CD4-positive, alpha-beta T cell treated with Interleukin-17A for 1 hour (primary cell): ENCODE results near the gene SMIM36.
"Not testable (repeated sequence)": the region's sequence is repeated elsewhere in the genome, so short reads cannot be mapped to it uniquely, and the experiment has no call there.

ENCODE experiments used
- DNase-seq: peaks from one replicate; pipeline ENCODE4 v3.0.0-alpha.2; 2020

SMIM36 gene

DNA sequence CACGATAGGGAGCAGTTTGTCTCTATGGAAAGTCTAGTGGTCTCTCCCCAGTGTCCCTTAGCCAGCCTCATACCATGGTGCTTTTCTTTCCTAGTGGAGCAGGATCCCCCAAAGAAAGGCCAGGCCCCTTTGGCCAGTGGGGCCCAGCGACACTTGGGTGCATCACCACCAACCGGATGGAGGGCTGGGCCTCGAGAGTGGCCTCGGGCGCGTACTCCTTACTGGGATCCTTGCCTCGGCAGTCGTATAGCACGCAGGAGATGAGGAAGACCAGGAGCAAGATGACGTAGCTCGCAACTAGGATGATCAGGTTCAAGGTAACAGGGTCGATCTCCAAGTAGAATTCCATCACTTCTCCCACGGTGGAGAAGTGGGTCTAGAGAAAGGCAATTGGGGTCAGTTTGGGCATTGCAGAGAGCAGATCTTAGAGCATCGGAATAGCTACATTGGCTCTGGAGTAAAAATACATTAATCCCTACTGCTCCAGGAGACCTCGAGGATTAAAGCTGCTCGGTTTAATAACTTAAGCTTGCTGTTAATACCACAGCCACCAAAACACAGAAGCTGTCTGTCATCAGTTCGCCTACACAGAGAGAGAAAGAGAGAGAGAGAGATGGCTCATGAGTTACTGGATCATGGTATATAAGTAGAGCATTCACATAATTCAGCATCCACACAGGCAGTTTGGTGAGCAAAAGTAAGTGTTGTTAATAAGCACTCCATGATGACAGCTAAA is at the start of gene SMIM36:
SMIM36 (minus strand) TSS at position 467 of the 736 bp plus-strand sequence.
- DNase-seq, result no peak

DNA sequence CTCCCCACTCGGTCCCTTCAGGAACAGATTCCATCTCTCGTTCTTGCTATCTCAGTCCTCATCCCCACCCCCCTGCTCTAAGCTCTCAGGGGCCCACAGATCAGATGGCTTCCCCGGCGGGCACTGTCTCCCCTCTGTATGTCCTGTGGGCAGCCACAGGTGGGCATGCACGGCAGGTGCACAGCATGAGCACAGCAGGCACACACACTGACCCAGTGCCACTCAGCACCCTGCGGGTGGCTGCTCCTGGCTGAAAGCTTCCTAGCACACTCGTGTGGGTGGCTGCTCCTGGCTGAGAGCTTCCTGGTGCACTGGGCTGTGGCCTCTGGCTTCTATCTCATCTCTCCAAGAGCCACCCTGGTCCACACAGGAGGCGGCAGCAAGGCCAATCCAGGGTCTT is 44.5 kb upstream of the SMIM36 start:
- DNase-seq, result no peak

DNA sequence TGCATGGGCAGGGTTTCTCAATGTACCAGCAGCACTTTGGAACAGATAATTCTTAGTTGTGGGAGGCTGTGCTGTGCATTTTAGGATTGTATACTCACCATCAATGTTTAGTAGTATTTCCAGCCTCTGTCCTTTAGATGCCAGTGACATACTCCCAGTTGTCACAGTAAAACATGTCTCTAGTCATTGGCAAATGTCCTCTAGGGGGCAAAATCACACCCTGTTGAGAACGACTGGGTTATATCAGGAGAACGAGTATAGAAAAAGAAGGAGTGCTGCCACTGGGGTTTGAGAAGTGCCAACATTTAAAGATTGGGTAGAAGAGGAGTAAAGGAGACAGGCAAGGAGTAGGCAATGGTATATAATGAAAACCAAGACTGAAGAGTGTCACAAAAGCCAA is 37.9 kb upstream of the SMIM36 start:
- DNase-seq, result peak; percentile 10

DNA sequence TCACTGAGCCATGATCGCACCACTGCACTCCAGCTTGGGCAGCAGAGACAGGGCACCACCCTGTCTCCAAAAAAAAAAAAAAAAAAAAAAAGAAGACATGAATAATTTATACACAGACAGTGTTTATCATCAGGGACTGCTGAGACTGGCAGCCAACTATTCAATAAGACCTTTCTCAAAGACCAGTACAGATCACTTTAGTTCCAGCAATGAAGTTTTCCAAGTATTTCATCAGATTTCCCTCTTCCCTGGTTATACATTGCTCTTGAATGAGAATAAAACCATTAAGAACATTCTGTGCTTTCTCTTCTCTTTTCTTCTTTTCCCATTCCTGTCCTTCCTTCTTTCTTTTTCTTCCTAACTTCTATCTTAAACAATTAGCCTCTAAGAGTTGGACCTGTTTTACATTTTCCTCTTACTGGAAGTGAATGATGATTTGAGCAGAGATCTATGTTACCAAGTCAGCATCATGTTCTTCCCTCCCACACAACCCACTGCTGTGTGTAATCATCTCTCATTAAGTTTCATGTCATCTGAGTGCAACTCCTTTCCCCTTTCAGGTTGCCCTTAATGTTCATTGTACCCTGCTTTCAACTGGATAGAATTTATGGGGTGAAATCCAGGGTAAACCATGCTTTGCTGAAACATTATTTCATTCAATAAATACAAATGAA is 35.9 kb upstream of the SMIM36 start:
- DNase-seq, result no peak

DNA sequence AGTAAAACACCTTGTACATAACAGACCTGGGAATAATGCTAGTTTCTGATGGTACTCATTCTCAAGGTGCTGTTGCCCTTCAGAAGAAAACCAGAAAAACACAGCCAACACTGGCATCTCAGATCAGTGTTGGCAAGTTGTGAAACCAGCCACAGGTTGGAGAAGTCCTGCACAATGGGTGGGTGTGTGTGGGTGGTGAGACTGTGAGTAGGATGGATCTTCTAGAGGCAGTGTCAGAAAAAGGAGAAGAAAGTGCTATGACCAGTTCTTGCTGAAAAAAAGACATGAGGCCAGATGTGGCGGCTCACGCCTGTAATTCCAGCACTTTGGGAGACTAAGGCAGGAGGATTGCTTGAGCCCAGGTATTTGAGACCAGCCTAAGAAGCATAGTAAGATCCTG is 35.2 kb upstream of the SMIM36 start:
- DNase-seq, result no peak

DNA sequence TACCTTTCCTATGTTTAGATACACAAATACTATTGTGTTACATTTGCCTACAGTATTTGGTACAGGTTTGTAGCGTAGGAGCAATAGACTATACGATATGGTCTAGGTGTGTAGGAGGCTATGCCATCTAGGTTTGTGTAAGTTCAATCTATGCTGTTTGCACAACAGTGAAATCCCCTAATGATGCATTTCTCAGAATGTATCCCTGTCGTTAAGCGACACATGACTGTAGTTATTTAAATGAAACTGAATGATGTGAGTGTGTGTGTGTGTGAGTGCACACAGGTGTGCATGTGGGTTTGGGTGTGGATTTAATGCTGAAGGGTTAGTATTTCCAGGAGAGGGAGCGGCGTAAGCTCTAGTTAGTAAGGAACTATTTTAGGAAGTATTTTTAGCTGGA is 34.6 kb upstream of the SMIM36 start:
- DNase-seq, result no peak

DNA sequence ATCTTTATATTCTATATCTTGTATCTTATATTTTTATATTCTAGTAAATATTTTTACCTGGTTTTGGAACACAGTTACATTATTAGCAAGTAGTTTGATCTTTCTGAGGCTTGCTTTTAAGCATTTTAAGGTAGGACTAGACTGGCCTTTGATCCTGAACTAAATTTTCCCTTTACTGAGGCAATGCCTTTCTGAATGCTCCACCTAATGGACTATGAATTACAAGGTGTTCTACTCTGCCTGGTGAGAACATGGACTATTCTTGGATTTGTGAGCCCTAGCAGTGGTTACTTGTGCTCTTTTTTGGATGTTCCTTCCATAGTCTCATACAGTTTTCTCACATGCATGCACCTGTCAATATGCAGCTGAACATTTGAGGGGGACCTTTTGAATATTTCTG is 32.5 kb upstream of the SMIM36 start:
- no peak for DNase-seq

DNA sequence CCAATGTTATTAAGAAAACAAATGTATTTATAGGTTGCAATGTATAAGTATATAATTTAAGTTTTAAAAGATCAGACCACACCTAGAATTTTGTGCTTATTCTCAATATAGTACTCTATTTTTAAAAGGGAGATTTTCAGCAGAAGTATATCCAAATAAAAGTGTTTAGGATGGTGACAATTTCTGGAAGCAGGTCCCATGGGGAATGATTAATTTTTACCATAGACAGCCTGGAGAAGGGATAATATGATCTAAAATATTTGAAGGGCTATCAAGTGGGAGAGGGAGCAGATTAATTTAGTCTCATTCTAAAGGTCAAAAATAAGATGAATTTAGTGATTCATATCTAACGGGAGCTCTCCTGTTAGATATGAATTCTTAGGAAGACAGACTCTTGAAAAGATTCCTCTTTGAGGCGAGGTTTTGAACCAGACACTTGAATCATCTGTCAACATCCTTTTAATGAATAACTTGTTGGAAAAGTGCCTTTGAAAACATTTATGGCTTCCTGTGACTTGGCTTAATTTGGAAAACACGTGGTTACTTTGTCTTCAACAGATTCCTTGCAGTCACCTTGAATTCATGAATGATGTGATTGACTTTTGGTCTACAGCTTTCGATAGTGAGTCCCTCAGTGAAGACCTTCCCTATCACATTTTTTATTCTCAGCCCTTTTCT is 29.3 kb upstream of the SMIM36 start:
- no peak for DNase-seq

DNA sequence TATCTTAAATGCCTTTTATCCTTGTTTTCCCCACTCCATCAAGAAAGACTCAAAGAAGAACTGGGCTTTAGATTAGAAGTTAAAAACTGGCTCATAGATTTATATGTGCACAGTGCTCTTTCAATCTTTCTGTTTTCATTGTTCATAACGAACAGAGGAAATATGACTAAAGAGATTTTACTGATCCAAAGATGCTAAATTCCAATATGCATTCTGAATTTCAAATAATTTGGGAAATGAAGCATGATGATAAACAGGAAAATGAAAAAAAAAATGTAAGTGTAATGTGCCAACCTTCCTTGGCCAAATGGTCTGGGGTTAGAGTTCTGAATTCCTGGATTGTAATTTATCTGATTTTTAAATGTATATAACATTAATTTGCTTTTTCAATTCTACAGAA is 25.0 kb upstream of the SMIM36 start:
- no peak for DNase-seq

DNA sequence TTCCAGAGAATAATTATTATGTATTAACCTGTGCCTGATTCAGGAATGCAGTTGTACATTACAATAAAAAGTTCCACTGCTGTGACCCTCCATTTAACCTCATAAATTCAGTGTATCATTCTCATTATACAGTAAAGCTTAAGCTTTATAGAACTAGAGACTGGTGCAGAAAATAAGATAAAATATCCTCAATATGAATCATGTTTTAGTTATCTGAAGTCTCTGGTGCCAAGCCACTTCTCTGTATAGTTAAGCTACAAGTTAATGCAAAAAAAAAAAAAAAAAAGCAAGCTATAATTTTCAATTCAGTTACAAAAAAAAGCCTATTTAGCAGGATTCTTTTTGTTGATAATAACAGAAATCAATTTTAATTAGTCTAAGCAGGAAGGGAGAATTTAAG is 22.4 kb upstream of the SMIM36 start:
- DNase-seq, result no peak

DNA sequence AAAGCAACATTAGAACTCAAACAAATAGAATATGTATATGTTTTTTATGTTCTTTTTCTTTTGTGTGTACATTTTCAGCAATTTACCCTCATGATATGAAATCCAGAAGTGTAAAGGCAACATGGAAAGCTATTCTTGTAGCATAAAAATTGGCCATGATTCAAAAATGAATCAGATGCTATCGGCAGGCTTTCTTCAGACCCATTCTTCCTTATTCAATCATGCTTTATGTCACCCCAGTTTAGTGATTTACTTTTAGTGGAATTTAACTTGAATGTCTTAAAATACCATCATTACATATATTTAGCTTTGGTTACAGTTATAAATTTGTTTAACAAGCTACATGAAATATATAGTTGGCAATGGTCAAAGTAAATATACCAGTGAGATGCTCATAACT is 21.4 kb upstream of the SMIM36 start:
- no peak for DNase-seq

DNA sequence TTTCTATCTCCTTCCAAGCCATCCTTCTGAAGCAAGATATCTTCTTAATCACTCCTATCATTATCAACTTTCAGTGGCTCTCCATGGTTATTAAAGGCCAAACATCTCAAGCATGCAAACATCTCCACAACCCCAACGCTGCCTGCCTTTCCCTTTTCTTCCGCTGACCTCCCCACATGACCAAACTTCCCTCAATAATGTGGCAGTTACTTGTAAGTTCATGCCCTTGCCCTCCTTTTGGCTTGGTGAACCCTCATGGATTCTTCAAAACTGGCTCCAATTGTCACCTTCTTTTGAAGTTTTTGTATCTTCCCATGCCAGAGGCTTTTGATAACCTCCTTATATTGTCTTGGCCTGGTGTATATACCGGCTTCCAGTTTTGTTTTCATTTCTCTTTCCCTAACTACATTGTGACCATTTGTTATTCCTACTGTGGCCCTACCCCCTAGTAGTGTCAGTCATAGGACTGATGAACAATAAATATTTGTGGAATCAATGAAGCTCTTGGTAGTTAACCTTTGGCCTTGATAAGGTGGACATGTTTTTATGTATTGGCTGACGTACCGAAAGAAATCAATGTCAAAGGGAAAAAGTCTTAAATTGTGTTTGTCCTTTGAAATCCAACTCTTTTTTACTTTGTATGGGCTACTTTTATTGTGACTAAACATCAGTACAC is 19.9 kb upstream of the SMIM36 start:
- no peak for DNase-seq

DNA sequence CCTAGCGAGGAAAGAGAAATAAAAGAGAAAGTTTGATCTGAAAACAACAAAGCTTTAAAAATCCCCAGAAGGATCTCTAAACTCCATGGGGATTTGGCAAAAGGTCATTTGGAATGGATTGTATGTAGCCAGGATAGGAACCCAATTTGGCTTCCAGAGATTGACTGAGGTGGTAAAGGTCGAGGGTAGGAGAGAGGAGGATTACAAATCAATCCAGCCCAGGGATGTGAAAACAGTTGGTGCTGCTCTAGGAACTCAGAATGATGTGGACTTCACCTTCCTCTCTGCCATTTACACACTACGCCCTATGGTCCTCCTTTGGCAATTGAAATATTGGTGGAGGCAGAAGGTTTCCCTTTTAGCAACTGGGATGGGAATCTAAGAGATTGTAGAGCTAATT is 18.8 kb upstream of the SMIM36 start:
- no peak for DNase-seq

DNA sequence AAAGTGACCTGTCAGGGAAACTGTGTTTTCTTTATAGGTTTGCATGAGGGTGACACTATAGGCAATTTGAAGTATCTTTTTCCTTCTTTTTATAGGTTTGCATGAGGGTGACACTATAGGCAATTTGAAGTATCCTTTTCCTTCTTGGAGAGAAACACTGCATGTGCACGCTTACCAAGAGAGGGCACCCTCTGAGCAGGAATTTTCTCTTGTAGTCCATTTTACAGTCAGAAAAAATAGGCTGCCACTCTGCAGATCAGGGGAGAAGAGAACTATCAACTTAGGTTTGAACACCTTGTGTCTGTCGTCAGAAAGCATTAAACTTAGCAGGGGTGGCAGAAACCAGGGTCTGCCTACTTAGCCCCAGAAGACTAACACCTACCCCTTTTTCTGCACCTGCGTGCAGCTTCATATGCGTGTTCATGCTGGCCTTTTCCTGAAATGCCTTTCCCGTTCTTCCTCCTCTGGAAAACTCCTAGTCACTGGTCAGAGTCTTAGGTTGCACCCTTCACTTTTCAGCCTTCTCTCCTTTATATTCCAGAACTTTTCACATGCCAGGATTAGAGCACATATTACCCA is 16.4 kb upstream of the SMIM36 start:
- DNase-seq, result peak; percentile 9

DNA sequence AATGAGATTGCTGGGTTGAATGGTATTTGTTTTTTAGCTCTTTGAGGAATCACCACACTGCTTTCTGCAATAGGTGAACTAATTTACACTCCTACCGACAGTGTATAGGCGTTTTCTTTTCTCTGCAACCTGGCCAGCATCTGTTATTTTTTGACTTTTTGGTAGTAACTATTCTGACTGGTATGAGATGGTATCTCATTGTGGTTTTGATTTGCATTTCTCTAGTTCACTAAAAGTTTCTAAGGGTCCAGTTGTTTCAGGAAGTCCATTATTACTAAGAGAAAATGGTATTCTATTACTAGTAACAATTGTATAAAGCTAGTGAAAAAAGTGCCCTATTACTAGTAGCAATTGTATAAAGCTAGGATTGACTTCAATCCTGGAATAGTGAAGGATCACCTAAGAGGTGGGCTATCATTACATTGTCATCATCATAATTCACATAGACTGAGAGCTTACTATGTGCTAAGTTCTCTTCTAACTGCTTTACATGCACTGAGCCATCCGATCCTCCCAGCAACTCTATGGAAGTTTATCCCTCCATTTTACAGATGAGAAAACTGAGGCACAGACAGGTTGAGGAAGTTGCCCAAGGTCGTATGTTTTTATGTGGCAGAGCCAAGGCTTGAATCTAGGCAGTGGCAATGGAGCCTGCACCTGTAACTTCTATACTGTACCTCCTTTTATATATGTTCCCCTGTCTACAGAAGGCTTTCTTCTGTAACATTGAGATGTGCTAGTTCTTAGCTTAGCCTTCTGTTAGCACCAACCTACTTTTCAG is 13.4 kb upstream of the SMIM36 start:
- DNase-seq, result no peak

DNA sequence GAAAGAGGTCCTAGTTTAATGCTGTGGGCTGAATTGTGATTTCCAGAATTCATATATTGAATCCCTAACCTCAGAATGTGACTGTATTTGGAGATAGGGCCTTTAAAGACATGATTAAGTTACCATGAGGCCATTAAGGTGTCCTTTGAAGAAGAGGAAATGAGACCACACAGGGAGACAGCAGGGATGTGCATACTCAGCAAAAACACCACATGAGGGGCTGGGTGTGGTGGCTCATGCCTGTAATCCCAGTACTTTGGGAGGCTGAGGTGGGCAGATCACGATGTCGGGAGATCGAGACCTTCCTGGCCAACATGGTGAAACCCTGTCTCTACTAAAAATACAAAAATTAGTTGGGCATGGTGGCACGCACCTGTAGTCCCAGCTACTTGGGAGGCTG is 11.8 kb upstream of the SMIM36 start:
- DNase-seq, result not testable (repeated sequence)

DNA sequence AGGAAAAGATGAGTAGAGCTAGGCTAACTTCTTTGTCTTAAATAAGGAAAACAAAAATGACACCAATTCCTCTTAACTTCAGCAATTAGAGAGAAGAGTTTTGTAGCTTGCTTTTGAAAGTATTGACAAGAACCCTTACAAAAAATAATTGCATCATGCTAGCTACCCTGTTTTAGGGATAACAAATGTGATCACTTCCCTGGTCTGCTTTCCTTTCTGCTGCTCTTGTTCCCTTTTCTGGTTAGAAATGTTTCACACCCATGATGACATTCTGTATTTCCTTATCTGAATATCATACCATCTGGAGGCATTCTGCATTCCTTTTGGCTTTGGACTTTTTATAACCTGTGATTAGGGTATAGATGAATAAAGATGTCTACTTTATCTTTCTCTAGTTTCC is 9.9 kb upstream of the SMIM36 start:
- DNase-seq, result no peak

DNA sequence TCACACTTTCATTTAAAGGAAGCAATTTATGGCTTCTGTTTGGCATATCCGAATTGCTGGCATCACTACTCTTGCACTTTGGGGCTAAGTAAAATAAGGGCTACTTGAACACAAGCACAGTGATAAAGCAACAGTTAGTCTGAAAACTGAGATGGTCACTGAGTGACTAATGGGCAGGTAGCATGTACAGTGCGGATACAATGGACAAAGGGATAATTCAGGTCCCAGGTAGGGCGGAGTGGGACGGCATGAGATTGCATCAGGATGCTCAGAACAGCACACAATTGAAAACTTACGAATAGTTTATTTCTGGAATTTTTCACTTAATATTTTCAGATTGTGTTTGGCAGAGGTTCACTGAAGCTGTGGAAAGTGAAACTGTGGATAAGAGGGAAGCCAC is 9.2 kb upstream of the SMIM36 start:
- DNase-seq, result no peak

DNA sequence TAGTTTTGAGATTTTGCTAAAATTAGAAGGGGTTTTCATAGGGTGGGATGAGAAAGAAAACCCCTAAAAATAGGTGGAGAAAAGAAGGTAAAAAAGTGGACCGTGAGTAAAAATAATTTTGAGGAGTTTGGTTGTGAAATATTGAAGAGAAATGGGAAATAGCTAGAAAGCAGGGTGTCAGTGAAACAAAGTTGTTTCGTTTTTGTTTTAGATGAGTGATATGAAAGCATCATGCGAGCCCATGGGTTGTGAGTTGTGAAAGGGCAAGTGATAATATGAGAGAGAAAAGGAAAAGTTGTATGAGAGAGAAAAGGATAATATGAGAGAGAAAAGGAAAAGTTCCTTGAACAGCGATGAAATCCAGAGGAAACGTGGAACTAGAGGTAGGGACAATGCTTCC is 7.3 kb upstream of the SMIM36 start:
- DNase-seq, result no peak

DNA sequence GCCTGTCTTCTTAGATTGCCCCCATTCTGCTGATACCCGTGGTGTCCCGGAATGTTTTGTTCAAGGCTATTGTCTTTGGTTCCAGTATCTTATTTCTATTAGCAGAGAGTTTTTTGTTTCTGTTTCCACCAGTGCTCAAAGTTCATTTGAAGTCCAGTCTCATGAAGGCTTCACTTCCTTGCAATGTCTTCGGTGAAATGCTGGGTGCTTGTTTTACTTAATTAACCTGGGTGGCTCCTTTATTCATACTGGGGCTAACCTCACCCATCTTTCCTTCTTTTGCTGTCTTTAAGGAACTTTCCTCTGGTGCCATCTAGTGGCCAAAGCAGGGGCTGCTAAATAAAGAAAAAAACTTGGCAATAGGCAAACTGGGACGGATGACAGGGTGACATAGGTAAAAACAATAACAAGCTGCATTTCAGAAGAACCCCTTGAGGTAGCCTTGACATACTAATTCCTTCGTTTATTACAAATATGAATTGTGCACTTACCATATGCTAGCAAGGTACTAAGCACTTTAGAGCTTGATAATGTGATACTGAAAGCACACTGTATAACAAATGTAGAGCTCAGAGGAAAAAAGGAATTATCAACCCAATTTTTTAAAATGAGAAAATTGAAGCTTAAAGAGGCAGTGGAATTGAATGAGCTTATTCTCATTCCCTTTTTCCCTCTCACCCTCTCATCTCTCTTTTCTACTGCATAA is 2.8 kb upstream of the SMIM36 start:
- DNase-seq, result peak; percentile 74

DNA sequence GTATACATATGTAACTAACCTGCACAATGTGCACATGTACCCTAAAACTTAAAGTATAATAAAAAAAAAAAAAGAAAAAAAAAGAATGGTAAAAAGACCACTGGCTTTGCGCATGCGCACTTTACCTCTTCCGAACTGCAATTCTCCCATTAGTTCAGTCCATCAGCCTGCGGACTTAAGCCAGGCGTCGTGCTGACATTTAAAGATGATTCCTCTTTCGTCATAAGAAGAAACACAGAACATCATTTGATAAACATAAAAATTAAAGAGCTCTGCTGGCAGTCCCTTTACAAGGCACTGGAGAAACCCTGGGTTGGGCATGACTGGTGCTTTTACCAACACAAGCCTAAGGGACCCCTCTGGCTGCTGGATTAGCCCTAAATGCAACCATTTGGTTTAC is 3.6 kb downstream of the SMIM36 start:
- DNase-seq, result not testable (repeated sequence)

DNA sequence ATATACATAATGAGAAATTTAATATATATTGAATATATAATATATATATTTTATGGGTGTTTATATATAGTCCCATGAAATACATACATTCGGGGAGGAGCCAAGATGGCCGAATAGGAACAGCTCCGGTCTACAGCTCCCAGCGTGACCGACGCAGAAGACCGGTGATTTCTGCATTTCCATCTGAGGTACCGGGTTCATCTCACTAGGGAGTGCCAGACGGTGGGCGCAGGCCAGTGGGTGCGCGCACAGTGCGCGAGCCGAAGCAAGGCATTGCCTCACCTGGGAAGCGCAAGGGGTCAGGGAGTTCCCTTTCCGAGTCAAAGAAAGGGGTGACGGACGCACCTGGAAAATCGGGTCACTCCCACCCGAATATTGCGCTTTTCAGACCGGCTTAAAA is 9.6 kb downstream of the SMIM36 start:
- DNase-seq, result not testable (repeated sequence)
